Activated B cell treated with CpG ODN at 0.5 μM for 24 hours (primary cell): ENCODE results near the gene CALD1. TPM values are rescaled to one million over a fixed set of nuclear protein-coding genes. Genes with fewer than 3 reads are reported as not detected.

Source experiments
- ATAC-seq: fragments of 200-7000 bp; cut with Tn5 transposase; one replicate; pipeline ENCODE4 v1.10.0; 2021; ENCODE audit warnings: low read depth, mild to moderate bottlenecking, moderate library complexity
- CTCF ChIA-PET: fragments of 350-600 bp; sonication (Branson Sonifier 250); formaldehyde crosslinking; loops from one replicate; lab custom pipeline; 2021; ENCODE audit warnings: antibody characterized with exemption; lab: Charles Lee
- POLR2A ChIA-PET: fragments of 350-600 bp; sonication (Branson Sonifier 250); formaldehyde crosslinking; loops from one replicate; lab custom pipeline; 2021; ENCODE audit warnings: antibody characterized with exemption; lab: Charles Lee
- DNase-seq: peaks from one replicate; pipeline ENCODE4 v3.0.0; 2022
- H3K27ac Mint-ChIP-seq: one replicate; pipeline ENCODE4 v1.8.0; 2020; ENCODE audit warnings: mixed read lengths
- H3K27me3 Mint-ChIP-seq: one replicate; pipeline ENCODE4 v1.8.0; 2021; ENCODE audit warnings: mixed read lengths
- H3K36me3 Mint-ChIP-seq: one replicate; pipeline ENCODE4 v1.8.0; 2021; ENCODE audit warnings: low read depth, mixed read lengths
- H3K4me1 Mint-ChIP-seq: one replicate; pipeline ENCODE4 v1.8.0; 2021; ENCODE audit warnings: mixed read lengths
- H3K4me3 Mint-ChIP-seq: one replicate; pipeline ENCODE4 v1.8.0; 2020; ENCODE audit warnings: mild to moderate bottlenecking, mixed read lengths
- H3K9me3 Mint-ChIP-seq: one replicate; pipeline ENCODE4 v1.8.0; 2020; ENCODE audit warnings: mixed read lengths
- CTCF ChIP-seq: fragments of 200-600 bp; IDR thresholded peaks from one replicate; pipeline ENCODE4 v1.8.0; 2022; ENCODE audit warnings: antibody characterized with exemption, mild to moderate bottlenecking
- intact Hi-C: fragments of 100-400 bp; cut with micrococcal nuclease; formaldehyde crosslinking; loops from one replicate; pipeline ENCODE4 v1.15.1; 2024
- total RNA-seq: library from RNA; stranded (reverse); gene quantifications from 2 replicates; pipeline ENCODE4 v1.2.3, GENCODE V29; 2022

Gene CALD1
- total RNA-seq, 1 donor from 2014 or later, result 0.33 TPM

GRCh38 chr7:134896073-134896472 lies 116.6 kb downstream of the CALD1 start:
- CTCF ChIA-PET, result no interaction called here
- intact Hi-C loops, result no loop called here
- no peak for DNase-seq
- TF ChIP-seq CTCF, result no peak
- ATAC-seq, result no peak
- POLR2A ChIA-PET, result no interaction called here
- peaks cover 9% of the 10 kb centered on the region for H3K9me3 Mint-ChIP-seq
- H3K36me3 Mint-ChIP-seq, result no peaks in the 10 kb centered on the region
- H3K4me1 Mint-ChIP-seq, result peaks cover 14% of the 10 kb centered on the region
- no peak overlapping the region for H3K4me3 Mint-ChIP-seq
- H3K27me3 Mint-ChIP-seq, result peaks cover 19% of the 10 kb centered on the region
- no peak overlapping the region for H3K27ac Mint-ChIP-seq

GRCh38 chr7:134897936-134898335 lies 118.5 kb downstream of the CALD1 start:
- Mint-ChIP-seq H3K27ac (no peak overlapping the region), H3K4me1 (peaks cover 13% of the 10 kb centered on the region), H3K36me3 (no peaks in the 10 kb centered on the region), H3K4me3 (no peak overlapping the region), H3K9me3 (peaks cover 9% of the 10 kb centered on the region), H3K27me3 (peaks cover 3% of the 10 kb centered on the region)
- intact Hi-C loops, result no loop called here
- ATAC-seq (no peak), DNase-seq (no peak)
- ChIA-PET CTCF (no interaction called here), POLR2A (no interaction called here)
- TF ChIP-seq CTCF, result no peak

GRCh38 chr7:134899729-134900128 lies 120.3 kb downstream of the CALD1 start:
- intact Hi-C loops, result no loop called here
- Mint-ChIP-seq H3K9me3 (peaks cover 9% of the 10 kb centered on the region), H3K27ac (no peak overlapping the region), H3K4me3 (no peak overlapping the region), H3K4me1 (peaks cover 13% of the 10 kb centered on the region), H3K36me3 (no peaks in the 10 kb centered on the region), H3K27me3 (peaks cover 2% of the 10 kb centered on the region)
- CTCF ChIA-PET, result interaction anchor here (0.6 kb wide), 1 partner anchor 177 kb away, joined by 3 read pairs; no protein-coding TSS in a partner anchor
- POLR2A ChIA-PET, result no interaction called here
- TF ChIP-seq CTCF, result no peak
- ATAC-seq (no peak), DNase-seq (no peak)

GRCh38 chr7:134900166-134900982 lies 120.9 kb downstream of the CALD1 start:
- no peaks in the 10 kb centered on the region for H3K36me3 Mint-ChIP-seq
- ATAC-seq (no peak), DNase-seq (no peak)
- CTCF ChIA-PET, result interaction anchor here (0.6 kb wide), 2 partner anchors 177 to 183 kb away, joined by 3 read pairs; no protein-coding TSS in a partner anchor
- H3K9me3 Mint-ChIP-seq, result peaks cover 9% of the 10 kb centered on the region
- peaks cover 4% of the 10 kb centered on the region for H3K27me3 Mint-ChIP-seq
- H3K27ac Mint-ChIP-seq, result no peak overlapping the region
- H3K4me1 Mint-ChIP-seq, result peaks cover 13% of the 10 kb centered on the region
- H3K4me3 Mint-ChIP-seq, result no peak overlapping the region
- TF ChIP-seq CTCF, result no peak
- intact Hi-C loops, result no loop called here
- POLR2A ChIA-PET, result no interaction called here

- Mint-ChIP-seq H3K4me1 (peaks cover 13% of the 10 kb centered on the region), H3K27ac (no peak overlapping the region), H3K36me3 (no peaks in the 10 kb centered on the region), H3K4me3 (no peak overlapping the region), H3K27me3 (peaks cover 4% of the 10 kb centered on the region), H3K9me3 (peaks cover 3% of the 10 kb centered on the region)
- intact Hi-C loops, result no loop called here
- ChIA-PET POLR2A (no interaction called here), CTCF (interaction anchor here (0.6 kb wide), 1 partner anchor 184 kb away, joined by 3 read pairs; no protein-coding TSS in a partner anchor)
- ATAC-seq (no peak), DNase-seq (no peak)
- no peak for TF ChIP-seq CTCF
Measured at GRCh38 chr7:134901389-134902020, 122.1 kb downstream of the CALD1 start.
